Stimulated activated CD8-positive, alpha-beta memory T cell treated with anti-CD3 and anti-CD28 coated beads, Interleukin-7, amount 100 ng/mL, for 24 hours (primary cell): ENCODE results near the gene TRMT10A.
A peak's percentile ranks its signal among the peaks of the same experiment; 100 is the strongest.

Source experiments
- DNase-seq: peaks from one replicate; pipeline ENCODE4 v3.0.0-alpha.2; 2020; ENCODE audit warnings: low read depth

Gene TRMT10A

GRCh38 chr4:99563310-99564186 lies at the start of gene TRMT10A:
TRMT10A (minus strand) TSS chr4:99564039; CDS start chr4:99559338, 4,701 bp downstream.
- peak; percentile 92 for DNase-seq

- DNase-seq, result no peak
Measured at GRCh38 chr4:99612704-99613103, 48.9 kb upstream of the TRMT10A start.

- DNase-seq, result no peak
Measured at GRCh38 chr4:99612281-99612680, 48.4 kb upstream of the TRMT10A start.

GRCh38 chr4:99610605-99611175 lies 46.9 kb upstream of the TRMT10A start:
- no peak for DNase-seq

- DNase-seq, result no peak
Measured at GRCh38 chr4:99608417-99608816, 44.6 kb upstream of the TRMT10A start.

GRCh38 chr4:99606716-99607115 lies 42.9 kb upstream of the TRMT10A start:
- no peak for DNase-seq

- no peak for DNase-seq
Measured at GRCh38 chr4:99594818-99595217, 31.0 kb upstream of the TRMT10A start.

GRCh38 chr4:99593781-99594641 lies 30.2 kb upstream of the TRMT10A start:
- DNase-seq, result no peak

GRCh38 chr4:99591757-99592156 lies 27.9 kb upstream of the TRMT10A start:
- no peak for DNase-seq

GRCh38 chr4:99587803-99588202 lies 24.0 kb upstream of the TRMT10A start:
- DNase-seq, result no peak

GRCh38 chr4:99587309-99587708 lies 23.5 kb upstream of the TRMT10A start:
- no peak for DNase-seq

GRCh38 chr4:99586797-99587196 lies 23.0 kb upstream of the TRMT10A start:
- DNase-seq, result no peak

GRCh38 chr4:99586322-99586721 lies 22.5 kb upstream of the TRMT10A start:
- no peak for DNase-seq

GRCh38 chr4:99585516-99585915 lies 21.7 kb upstream of the TRMT10A start:
- no peak for DNase-seq

- DNase-seq, result no peak
Measured at GRCh38 chr4:99578714-99579113, 14.9 kb upstream of the TRMT10A start.

- no peak for DNase-seq
Measured at GRCh38 chr4:99574530-99575324, 10.9 kb upstream of the TRMT10A start, which contains the start of gene MTTP. MTTP (plus strand) TSS chr4:99574824; CDS start chr4:99574910, 86 bp downstream.

- DNase-seq, result no peak
Measured at GRCh38 chr4:99573735-99574368, 10.0 kb upstream of the TRMT10A start.

GRCh38 chr4:99572527-99573240 lies 8.8 kb upstream of the TRMT10A start:
- no peak for DNase-seq

- no peak for DNase-seq
Measured at GRCh38 chr4:99571883-99572282, 8.0 kb upstream of the TRMT10A start.

GRCh38 chr4:99564921-99565320 lies 1.1 kb upstream of the TRMT10A start:
- DNase-seq, result no peak

GRCh38 chr4:99552872-99553271 lies 11.0 kb downstream of the TRMT10A start:
- DNase-seq, result no peak
